GM19043 (cell line): ENCODE results near the gene FTHL17.

Source experiments
- ATAC-seq: cut with Tn5 transposase; IDR thresholded peaks from one replicate; pipeline ENCODE4 v1.9.1; 2021; ENCODE audit warnings: low read depth; ENCODE audit not compliant: unreplicated experiment

Gene FTHL17

DNA sequence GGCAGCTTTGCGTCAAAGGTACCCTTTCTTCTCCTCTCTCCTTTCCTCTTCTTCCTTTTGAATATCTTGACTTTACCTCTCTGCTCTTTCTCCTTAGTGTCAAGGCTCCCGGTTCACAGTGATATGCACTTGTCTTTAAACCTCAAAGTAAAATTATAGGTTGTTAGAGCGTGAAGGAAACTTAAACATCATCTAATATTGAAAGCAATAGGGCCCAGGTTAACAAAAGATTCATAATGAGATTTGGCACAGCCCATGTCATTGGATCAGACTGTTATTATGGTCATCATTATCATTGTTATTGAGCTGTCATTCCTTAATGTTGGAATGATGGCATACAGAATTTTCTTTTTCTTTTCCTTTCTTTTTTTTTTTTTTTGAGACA is 32.5 kb downstream of the FTHL17 start:
- ATAC-seq = no peak

DNA sequence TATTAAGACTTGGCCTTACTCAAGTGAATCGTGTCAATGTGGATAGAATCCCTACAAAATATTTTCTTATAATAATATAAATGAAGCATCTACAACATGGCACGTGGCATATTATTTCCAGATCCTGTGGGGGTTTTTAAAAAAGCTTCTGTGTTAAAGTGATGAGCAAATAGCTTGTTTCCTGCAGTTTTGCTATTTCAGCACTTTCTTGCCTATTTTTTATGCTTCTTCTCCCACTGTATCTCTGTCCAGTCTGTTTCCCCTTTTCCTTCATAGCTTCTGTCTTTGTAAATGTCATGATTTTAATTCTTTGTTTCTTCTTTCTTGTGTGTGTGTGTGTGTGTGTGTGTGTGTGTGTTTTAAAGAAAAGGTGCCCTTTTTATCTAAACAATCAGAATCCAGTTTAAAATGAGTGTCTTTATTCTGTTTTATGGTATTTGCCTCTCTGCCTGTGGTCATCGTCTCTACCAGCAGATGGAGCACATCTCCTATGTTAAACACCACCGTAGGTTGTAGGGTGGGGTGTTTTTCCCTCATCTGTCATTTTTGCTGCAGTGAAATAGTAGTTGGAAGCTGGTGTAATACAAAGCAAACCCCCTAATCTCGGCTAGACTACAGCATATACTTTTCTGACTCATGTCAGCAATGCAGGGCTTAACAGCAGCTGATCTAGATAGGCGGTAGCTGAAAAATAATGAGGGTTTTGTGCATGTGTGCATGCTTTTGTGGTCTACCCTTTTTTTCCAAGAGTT is 33.1 kb downstream of the FTHL17 start:
- ATAC-seq = no peak

DNA sequence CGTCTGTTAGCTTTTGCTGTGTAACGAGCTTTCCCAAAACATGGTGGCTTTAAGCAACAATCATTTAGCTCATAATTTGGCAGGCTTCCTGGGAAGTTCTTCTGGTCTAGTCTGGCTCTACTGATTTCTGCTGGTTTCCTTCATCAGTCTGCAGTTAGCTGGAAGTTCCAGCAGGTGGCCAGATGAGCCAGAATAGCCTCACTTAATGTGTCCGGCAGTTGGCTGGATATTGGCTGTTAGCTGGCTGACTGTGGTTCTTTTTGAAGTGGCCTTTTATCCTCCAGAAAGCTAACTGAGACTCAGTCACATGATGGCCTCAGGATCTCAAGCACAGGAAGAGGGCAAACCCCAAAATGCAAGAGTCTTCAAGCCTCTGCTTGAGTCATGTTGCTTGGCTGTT is 34.9 kb downstream of the FTHL17 start:
- ATAC-seq = peak; percentile 67

DNA sequence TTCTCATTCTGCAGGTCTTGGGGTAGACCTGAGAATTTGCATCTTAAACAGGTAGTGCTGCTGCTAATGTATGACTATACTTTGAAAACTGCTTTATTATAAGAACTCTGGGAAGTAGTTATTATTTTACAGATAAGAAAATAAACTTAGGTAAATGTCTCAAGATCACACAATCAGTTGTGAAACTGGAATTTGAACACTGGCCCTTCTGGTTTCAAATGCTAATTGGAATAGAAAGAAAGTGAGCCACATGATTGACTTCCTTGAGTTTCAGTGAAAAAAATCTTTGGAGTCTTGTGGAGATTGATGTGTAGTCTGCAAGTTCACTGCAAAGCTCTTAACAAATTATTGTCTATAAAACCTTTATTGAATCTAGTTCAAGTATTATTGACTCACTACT is 44.5 kb downstream of the FTHL17 start:
- ATAC-seq = no peak

DNA sequence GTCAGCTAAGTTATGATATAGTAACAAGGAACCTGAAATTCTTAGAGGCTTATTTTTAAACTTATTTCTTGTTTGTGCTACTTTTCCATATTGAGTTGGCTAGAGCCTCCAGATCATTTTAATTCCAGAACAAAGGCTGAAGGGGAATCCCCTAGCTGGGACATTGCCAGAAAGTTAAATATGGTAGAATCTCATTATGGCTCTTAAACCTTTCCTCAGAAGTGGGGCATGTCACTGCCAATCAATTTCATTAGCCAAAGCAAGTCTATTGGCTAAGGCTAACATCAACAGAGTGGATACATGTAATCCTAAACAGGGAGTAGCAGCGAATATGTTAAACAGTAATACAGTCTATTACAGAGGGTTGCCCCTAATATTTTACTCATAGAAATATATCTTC is 47.0 kb downstream of the FTHL17 start:
- ATAC-seq = no peak

DNA sequence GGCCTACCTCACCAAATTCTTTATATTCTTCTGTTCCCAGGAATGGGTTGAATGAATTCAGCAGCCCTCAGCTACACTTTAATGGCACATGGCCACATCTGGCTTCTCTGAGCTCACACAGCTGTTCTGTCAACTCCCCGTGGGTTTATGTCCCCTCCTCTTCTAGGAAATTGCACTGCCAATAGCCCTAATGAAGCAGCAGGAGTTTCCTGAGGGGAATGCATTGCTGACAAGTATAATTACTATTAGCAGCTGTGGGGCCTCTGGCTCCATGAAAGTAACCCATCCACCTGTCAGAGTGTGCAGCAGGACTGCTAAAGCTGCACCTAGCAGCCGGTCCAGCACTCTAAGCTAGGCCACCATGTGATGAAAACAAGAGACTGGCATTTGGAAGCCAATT is 50.3 kb downstream of the FTHL17 start:
- ATAC-seq = no peak
